GM21529 (cell line): ENCODE data around the gene RASAL1.
"Not testable (repeated sequence)": the region's sequence is repeated elsewhere in the genome, so short reads cannot be mapped to it uniquely, and the experiment has no call there.

Source experiments
- ATAC-seq: cut with Tn5 transposase; IDR thresholded peaks from one replicate; pipeline ENCODE4 v1.9.1; 2021; ENCODE audit not compliant: unreplicated experiment

The RASAL1 gene

DNA sequence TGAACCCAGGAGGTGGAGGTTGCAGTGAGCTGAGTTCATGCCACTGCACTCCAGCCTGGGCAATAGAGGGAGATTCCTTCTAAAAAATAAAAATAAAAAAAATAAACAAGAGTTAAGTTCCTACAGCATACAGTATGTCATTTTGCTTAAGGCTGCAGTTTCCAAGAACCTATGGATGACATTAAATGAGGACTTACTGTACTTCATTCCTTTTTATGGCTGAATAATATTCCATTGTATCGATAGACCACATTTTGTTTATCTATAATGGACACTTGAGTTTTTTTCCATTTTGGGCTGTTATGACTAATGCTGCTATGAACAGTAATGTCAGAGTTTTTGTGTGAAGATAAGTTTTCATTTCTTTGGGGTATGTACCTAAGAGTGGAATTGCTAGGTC is 17.4 kb downstream of the RASAL1 start:
- ATAC-seq, result no peak

GRCh38 chr12:113117684-113118083 is 17.9 kb downstream of the RASAL1 start:
- not testable (repeated sequence) for ATAC-seq

DNA sequence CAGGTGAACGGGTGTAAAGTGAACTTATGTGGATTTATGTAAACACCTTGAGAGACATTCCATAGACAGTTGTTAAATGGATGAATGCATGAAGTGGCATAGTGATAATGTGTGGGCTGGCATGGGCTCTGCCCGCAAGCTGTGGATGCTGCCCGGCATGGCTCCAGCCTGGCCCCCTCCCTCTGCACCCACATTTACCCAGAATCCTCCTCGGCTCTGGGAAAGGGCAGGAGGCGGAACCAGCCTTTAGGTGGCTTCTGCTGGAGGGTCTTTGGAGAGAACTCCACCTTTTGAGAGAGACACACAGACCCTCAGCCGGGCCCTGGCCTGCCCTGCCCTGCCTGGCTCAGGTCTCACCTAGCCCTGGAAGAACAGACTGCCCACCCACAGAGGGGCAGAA is 18.7 kb downstream of the RASAL1 start:
- ATAC-seq, result no peak

DNA sequence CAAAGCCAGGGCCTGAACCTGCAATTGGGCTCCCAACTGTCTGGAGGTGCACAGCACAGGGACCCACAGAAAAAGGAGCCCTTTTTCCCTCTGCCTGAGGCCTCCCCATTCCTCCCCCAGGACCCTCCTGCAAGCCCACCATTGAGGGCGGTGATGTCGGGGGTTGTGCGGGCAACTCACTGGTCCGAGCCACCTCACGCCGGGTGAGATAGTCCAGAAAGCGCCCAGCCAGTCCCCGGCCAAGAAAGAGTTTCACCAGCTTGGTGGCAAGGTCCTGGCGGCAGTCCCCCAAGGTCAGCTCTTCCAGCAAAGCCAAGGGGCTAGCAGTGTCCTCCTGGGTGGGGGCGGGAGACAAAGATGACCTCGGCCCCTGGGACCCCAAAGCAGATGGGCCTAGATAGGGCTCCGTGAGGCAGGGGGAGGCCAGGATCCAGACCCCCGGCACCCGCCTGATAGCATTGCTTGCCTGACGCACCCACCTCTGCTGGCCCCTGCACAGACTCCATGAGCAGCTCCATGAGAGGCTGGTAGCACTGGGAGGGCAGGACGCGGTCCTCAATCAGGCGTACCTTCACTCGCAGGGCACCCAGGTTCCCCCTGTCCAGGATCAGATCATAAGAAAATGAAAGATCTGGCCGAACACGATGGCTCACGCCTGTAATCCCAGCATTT is 20.0 kb downstream of the RASAL1 start:
- ATAC-seq, result no peak

- no peak for ATAC-seq
Observed at GRCh38 chr12:113114447-113115178, 20.9 kb downstream of the RASAL1 start.

DNA sequence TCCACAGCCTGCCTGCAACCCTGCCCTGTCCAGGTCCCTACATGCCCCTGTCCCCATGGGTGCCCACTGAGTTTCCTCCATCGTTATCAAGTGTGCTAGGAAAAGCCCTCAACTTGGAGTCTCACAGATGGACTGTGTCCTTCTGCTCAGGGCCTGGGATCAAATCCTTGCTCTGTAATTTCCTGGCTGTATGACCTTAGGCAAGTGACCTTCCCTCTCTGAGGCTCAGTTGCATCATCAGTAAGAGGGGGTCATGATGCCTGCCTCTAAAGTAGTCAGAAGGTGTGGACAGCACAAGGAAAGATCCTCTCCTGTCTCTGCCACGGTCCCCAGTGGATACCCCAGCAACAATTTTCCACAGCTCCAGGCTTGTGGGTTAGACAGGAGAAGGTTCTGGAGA is 22.2 kb downstream of the RASAL1 start:
- ATAC-seq, result no peak

- no peak for ATAC-seq
Observed at GRCh38 chr12:113112043-113112899, 23.3 kb downstream of the RASAL1 start.

DNA sequence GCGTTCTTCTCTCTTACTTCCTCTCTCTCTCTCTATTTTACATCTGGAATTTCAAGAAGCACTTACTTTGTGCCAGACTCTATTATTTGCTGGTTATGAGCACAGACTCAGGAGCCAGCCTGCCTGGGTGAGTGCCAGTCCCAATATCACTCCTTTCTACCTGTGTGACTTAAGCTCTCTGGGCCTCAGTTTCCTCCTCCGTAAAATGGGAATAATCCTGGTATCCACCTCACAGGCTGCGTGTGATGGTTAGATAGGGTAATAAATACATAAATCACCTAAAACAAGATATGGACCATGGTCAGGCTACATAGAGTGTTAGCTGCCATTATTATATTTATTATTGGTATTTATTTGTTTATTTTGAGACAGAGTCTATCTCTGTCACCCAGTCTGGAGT is 24.3 kb downstream of the RASAL1 start:
- no peak for ATAC-seq

DNA sequence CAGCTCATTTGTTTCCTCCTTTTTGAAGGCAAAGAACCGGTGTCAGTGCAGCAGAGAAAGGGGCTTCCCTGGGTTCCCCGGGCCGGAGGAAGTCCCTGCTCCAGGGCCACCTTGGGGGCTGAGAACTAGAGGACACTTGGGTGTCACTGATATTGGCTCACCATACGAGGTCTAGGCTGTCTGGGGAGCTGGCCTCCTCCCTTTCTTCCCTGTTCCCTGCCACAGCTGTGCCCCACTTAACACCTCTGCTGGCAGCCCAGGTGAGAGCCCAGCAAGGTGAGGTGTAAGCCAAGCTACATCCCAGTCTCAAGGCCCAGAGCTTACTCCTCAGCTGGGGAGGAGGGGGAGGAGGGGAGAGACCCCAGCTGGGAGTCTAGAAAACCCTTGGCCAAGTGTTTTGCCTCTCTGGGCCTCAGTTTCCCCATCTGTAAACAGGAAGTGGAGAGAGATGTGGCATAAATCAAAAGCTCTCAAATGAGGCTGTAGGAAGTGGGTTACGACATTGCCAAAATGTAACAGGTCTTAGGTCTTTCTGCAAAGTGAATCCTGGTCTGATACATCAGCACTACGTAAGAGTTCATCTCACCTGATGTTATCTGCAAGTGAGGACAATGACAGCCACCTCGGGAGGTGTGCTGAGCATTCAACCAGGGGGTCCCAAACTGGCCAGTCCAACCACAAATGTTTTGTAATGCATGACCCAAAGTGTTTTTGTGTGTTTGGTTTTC is 25.5 kb downstream of the RASAL1 start:
- no peak for ATAC-seq

- no peak for ATAC-seq
Observed at GRCh38 chr12:113109360-113109759, 26.2 kb downstream of the RASAL1 start.

- no peak for ATAC-seq
Observed at GRCh38 chr12:113108308-113108707, 27.3 kb downstream of the RASAL1 start.

GRCh38 chr12:113106361-113106760 is 29.2 kb downstream of the RASAL1 start:
- no peak for ATAC-seq

- ATAC-seq, result no peak
Observed at GRCh38 chr12:113105606-113106271, 29.8 kb downstream of the RASAL1 start.

DNA sequence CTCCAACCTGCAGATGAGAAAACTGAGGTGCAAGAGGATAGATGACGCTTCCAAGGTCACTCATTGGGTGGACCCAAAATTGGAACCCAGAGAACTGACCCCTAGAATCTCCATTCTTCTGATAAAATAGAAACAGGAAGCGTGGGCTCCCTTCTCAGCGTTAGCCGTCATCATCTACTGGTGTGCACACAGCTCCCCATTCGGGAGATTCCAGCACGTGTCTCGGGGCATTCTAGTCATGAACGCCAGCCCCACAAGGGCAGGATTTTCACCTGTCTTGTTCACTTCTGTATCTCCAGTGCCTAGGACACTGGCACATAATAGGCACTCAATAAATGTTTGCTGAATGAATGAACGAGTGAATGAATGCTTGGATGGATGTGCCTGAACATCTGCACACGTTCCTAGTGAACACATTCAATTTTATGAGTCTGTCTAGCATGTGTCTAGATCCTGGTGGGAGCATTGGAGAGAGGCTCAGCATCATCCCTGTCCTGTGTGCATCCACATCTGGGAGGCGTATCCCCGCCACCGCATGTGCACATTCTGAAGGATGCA is 30.5 kb downstream of the RASAL1 start:
- ATAC-seq, result no peak

DNA sequence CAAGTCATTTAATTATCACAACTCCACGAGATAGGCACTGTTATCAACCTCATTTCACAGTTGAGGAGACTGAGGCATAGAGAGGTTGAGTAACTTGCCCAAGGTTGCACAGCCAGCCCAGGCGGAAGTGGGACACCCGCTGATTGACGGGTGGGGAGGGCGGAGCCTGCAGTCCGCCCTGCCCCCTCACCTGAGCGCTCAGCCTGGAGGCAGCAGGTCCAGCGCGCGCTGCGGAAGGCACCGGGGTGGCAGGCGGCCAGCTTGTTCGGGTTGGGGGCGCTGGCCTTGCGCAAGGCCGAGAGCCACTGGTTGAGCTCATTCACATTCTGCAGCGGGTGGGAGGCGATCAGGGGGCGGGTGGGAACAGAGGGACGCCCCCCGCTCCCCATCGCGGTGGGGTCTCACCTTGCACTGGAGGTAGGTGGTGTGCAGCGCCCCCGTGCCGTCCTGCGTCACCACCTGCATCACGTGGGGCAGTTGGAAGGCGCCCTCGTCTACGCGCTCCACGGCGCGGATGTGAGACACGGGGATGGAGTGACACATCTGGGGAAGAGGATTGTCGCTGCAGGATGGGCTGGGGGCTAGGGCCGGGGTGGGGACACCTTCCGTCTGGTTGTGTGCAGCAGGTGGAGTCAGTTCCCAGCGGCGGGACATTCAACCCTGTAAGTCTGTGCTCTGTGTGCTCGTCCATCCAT is 31.7 kb downstream of the RASAL1 start:
- ATAC-seq, result no peak

DNA sequence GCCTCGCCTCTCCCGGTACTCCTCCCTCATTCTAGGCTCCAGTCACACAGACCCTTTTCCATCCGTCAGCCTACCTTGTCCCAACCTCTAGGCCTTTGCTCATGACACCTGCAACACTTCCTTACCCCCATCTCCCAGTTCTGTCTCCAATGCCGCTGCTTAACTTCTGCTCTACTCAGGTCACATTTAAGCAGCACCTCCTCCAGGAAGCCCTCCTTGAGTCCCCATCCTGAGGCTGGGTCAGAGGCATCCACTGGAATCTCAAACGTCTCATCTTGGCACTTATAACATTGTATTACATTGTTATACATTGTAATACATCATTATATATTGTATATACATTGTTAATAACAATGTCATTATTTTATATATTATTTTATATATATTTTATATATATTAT is 32.8 kb downstream of the RASAL1 start:
- no peak for ATAC-seq

GRCh38 chr12:113101751-113102150 is 33.8 kb downstream of the RASAL1 start:
- no peak for ATAC-seq

DNA sequence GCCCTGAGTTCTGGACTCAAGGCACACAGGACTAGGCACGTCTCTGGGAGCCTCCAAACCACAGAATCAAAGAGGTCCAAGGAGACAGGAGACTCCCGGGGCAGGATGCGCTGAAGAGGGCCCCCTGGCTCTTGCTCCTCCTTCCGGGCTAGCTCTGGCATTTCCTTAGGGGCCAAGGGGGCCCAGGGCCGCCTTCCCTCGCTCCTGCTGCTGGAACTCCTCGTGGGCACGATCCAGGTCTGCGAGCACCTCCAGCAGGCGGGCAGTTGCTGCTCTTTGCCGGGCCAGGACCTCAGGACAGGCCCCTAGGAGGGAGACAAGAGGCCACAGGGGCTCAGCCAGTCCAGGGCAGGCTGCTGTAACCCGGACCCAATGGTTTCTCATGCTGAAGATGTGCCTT is 35.8 kb downstream of the RASAL1 start:
- ATAC-seq, result no peak

DNA sequence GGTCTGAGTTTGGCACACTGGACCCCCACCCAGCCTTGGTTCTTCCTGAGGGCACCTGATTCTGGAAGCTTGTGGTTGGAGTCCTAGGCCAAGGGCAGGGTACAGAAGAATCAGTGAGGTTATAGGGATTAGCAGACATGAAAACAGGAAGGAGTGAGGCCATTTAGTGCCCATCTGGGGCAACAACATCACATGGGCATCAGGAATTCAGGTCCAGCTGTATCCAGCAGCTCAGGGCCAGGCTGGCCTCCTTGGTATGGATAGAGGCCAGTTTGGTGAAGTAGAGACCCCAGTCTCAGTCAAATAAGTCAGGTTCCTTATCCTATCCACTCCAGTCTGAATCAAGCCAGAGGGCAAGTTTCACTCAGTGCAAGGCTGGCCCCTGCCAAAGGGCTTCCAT is 36.2 kb downstream of the RASAL1 start:
- ATAC-seq, result no peak
